ENCODE data around the gene DAB1. TPM values are rescaled to one million over a fixed set of nuclear protein-coding genes. Genes with fewer than 3 reads are reported as not detected.

DAB1 gene
- total RNA-seq, 1 donor from 2014 or later, result not detected

GRCh38 chr1:57036641-57037579 lies 386.9 kb downstream of the DAB1 start:
- no peak for TF ChIP-seq CTCF (IDR thresholded peaks at IDR 0.05)
- Mint-ChIP-seq H3K9me3 (ENCODE audit: low read depth) (no peaks in the 10 kb centered on the region), H3K4me3 (ENCODE audit: unreplicated experiment) (no peak overlapping the region), H3K27ac (ENCODE audit: unreplicated experiment) (no peak overlapping the region), H3K27me3 (ENCODE audit: low read depth) (peaks cover 12% of the 10 kb centered on the region), H3K36me3 (ENCODE audit: low read depth) (no peaks in the 10 kb centered on the region), H3K4me1 (ENCODE audit: low read depth) (no peaks in the 10 kb centered on the region)
- DNase-seq (ENCODE audit: low spot score), result no peak

GRCh38 chr1:57034713-57035112 lies 389.1 kb downstream of the DAB1 start:
- Mint-ChIP-seq H3K27ac (ENCODE audit: unreplicated experiment) (no peak overlapping the region), H3K4me1 (ENCODE audit: low read depth) (no peaks in the 10 kb centered on the region), H3K36me3 (ENCODE audit: low read depth) (no peaks in the 10 kb centered on the region), H3K27me3 (ENCODE audit: low read depth) (peaks cover 7% of the 10 kb centered on the region), H3K4me3 (ENCODE audit: unreplicated experiment) (no peak overlapping the region), H3K9me3 (ENCODE audit: low read depth) (no peaks in the 10 kb centered on the region)
- DNase-seq (ENCODE audit: low spot score), result no peak
- TF ChIP-seq CTCF (IDR thresholded peaks at IDR 0.05), result no peak

GRCh38 chr1:57033222-57034001 lies 390.4 kb downstream of the DAB1 start:
- TF ChIP-seq CTCF (IDR thresholded peaks at IDR 0.05), result no peak
- Mint-ChIP-seq H3K27ac (ENCODE audit: unreplicated experiment) (no peak overlapping the region), H3K4me3 (ENCODE audit: unreplicated experiment) (no peak overlapping the region), H3K4me1 (ENCODE audit: low read depth) (no peaks in the 10 kb centered on the region), H3K36me3 (ENCODE audit: low read depth) (no peaks in the 10 kb centered on the region), H3K27me3 (ENCODE audit: low read depth) (peaks cover 3% of the 10 kb centered on the region), H3K9me3 (ENCODE audit: low read depth) (no peaks in the 10 kb centered on the region)
- no peak for DNase-seq (ENCODE audit: low spot score)

- TF ChIP-seq CTCF (IDR thresholded peaks at IDR 0.05), result no peak
Observed at GRCh38 chr1:57026624-57027354, 397.1 kb downstream of the DAB1 start.

GRCh38 chr1:57024855-57025254 lies 399.0 kb downstream of the DAB1 start:
- no peaks in the 10 kb centered on the region for H3K36me3 Mint-ChIP-seq (ENCODE audit: low read depth)
- H3K27ac Mint-ChIP-seq (ENCODE audit: unreplicated experiment), result no peak overlapping the region
- no peak for TF ChIP-seq CTCF (IDR thresholded peaks at IDR 0.05)
- no peak overlapping the region for H3K4me3 Mint-ChIP-seq (ENCODE audit: unreplicated experiment)
- peaks cover 7% of the 10 kb centered on the region for H3K27me3 Mint-ChIP-seq (ENCODE audit: low read depth)
- no peaks in the 10 kb centered on the region for H3K4me1 Mint-ChIP-seq (ENCODE audit: low read depth)
- no peaks in the 10 kb centered on the region for H3K9me3 Mint-ChIP-seq (ENCODE audit: low read depth)
- DNase-seq (ENCODE audit: low spot score), result no peak

More at GRCh38 chr1:57026624-57027354, 397.1 kb downstream of the DAB1 start:
- no peak overlapping the region for H3K4me3 Mint-ChIP-seq (ENCODE audit: unreplicated experiment)
- no peaks in the 10 kb centered on the region for H3K36me3 Mint-ChIP-seq (ENCODE audit: low read depth)
- H3K4me1 Mint-ChIP-seq (ENCODE audit: low read depth), result no peaks in the 10 kb centered on the region
- DNase-seq (ENCODE audit: low spot score), result no peak
- H3K9me3 Mint-ChIP-seq (ENCODE audit: low read depth), result no peaks in the 10 kb centered on the region
- no peak overlapping the region for H3K27ac Mint-ChIP-seq (ENCODE audit: unreplicated experiment)
- peaks cover 7% of the 10 kb centered on the region for H3K27me3 Mint-ChIP-seq (ENCODE audit: low read depth)
